CD14-positive monocyte (primary cell): ENCODE results near the gene UGT1A1. TPM values are rescaled to one million over a fixed set of nuclear protein-coding genes. Genes with fewer than 3 reads are reported as not detected.

Experiments
- DNase-seq, 3 donors: peaks; one replicate each; pipeline ENCODE4 v3.0.0-alpha.2; 2011 to 2022
- H2AFZ ChIP-seq: 2 replicates; pipeline ENCODE4 v1.6.0; 2012; ENCODE audit warnings: mild to moderate bottlenecking, low read depth, low read length, inconsistent platforms; ENCODE audit not compliant: insufficient read depth, poor library complexity, severe bottlenecking
- H3K27ac ChIP-seq, 2 donors: 1 replicate in 1 of 2; 2 replicates in 1 of 2; pipeline ENCODE4 v1.5.1; 2012 to 2013; ENCODE audit warnings: low read length in 2 of 2, control low read depth in 1 of 2, inconsistent platforms in 1 of 2, low read depth in 1 of 2, mild to moderate bottlenecking in 1 of 2
- H3K27me3 ChIP-seq, 2 donors: one replicate each; pipeline versions ENCODE4 v1.6.0 to v1.6.1; 2011 to 2013; ENCODE audit warnings: low read length in 2 of 2; ENCODE audit not compliant: control insufficient read depth in 2 of 2, insufficient read depth in 2 of 2
- H3K36me3 ChIP-seq, 2 donors: replicated peaks in 1 of 2; 1 replicate in 1 of 2; 2 replicates in 1 of 2; pipeline versions ENCODE4 v1.5.1 to v1.6.1; 2012 to 2013; ENCODE audit warnings: low read length in 2 of 2, control low read depth in 1 of 2, inconsistent platforms in 1 of 2, mild to moderate bottlenecking in 1 of 2; ENCODE audit not compliant: insufficient read depth in 2 of 2, control insufficient read depth in 1 of 2
- H3K4me1 ChIP-seq, 2 donors: 1 replicate in 1 of 2; 2 replicates in 1 of 2; pipeline versions ENCODE4 v1.5.1 to v1.6.1; 2012 to 2013; ENCODE audit warnings: low read length in 2 of 2, control low read depth in 1 of 2, inconsistent platforms in 1 of 2, mild to moderate bottlenecking in 1 of 2, moderate library complexity in 1 of 2; ENCODE audit not compliant: insufficient read depth in 2 of 2, control insufficient read depth in 1 of 2
- H3K4me2 ChIP-seq: replicated peaks from 2 replicates; pipeline ENCODE3; 2012; ENCODE audit warnings: low read length, moderate library complexity, mild to moderate bottlenecking; ENCODE audit not compliant: poor library complexity, severe bottlenecking; ENCODE audit errors: extremely low read depth
- H3K4me3 ChIP-seq, 3 experiments: fragments of 200-600 bp in 1 of 3; sonication (generic) in 1 of 3; replicated peaks in 1 of 3; 1 replicate in 2 of 3; 2 replicates in 1 of 3; pipeline ENCODE4 v1.5.1; 2011 to 2013; ENCODE audit warnings: low read length in 3 of 3, mild to moderate bottlenecking in 3 of 3, control low read depth in 2 of 3, low read depth in 2 of 3, inconsistent platforms in 1 of 3, moderate library complexity in 1 of 3
- H3K79me2 ChIP-seq: 2 replicates; pipeline ENCODE4 v1.6.0; 2012; ENCODE audit warnings: mild to moderate bottlenecking, control low read depth, inconsistent platforms, low read length, moderate library complexity; ENCODE audit not compliant: insufficient read depth
- H3K9ac ChIP-seq: 2 replicates; pipeline ENCODE4 v1.6.0; 2017; ENCODE audit warnings: low read length, mild to moderate bottlenecking; ENCODE audit not compliant: insufficient read depth, poor library complexity, severe bottlenecking
- H3K9me3 ChIP-seq, 2 donors: replicated peaks in 1 of 2; 1 replicate in 1 of 2; 2 replicates in 1 of 2; pipeline versions ENCODE4 v1.5.1 to v1.6.1; 2012 to 2013; ENCODE audit warnings: low read length in 2 of 2, control low read depth in 1 of 2; ENCODE audit not compliant: control insufficient read depth in 1 of 2, insufficient read depth in 1 of 2
- H4K20me1 ChIP-seq: 2 replicates; pipeline ENCODE4 v1.6.0; 2012; ENCODE audit warnings: mild to moderate bottlenecking, low read length, control low read depth, moderate library complexity; ENCODE audit not compliant: insufficient read depth
- H3K27ac Mint-ChIP-seq, 7 donors: one replicate each; pipeline ENCODE4 v1.8.0; 2020; ENCODE audit warnings: mild to moderate bottlenecking in 7 of 7, mixed read lengths in 7 of 7, moderate library complexity in 6 of 7, inconsistent platforms in 2 of 7
- H3K27me3 Mint-ChIP-seq, 3 donors: one replicate each; pipeline ENCODE4 v1.8.0; 2021 to 2022; ENCODE audit warnings: low read depth in 3 of 3, mild to moderate bottlenecking in 3 of 3, mixed read lengths in 3 of 3, moderate library complexity in 3 of 3, inconsistent platforms in 1 of 3
- H3K36me3 Mint-ChIP-seq, 2 donors: one replicate each; pipeline ENCODE4 v1.8.0; 2020; ENCODE audit warnings: mixed read lengths in 2 of 2, inconsistent platforms in 1 of 2, mild to moderate bottlenecking in 1 of 2
- H3K4me1 Mint-ChIP-seq: one replicate; pipeline ENCODE4 v1.8.0; 2020; ENCODE audit warnings: mild to moderate bottlenecking, mixed read lengths
- H3K4me3 Mint-ChIP-seq, 2 donors: one replicate each; pipeline ENCODE4 v1.8.0; 2020; ENCODE audit warnings: mild to moderate bottlenecking in 2 of 2, mixed read lengths in 2 of 2, moderate library complexity in 1 of 2
- H3K9me3 Mint-ChIP-seq, 7 donors: one replicate each; pipeline ENCODE4 v1.8.0; 2020 to 2022; ENCODE audit warnings: mixed read lengths in 7 of 7, mild to moderate bottlenecking in 6 of 7, moderate library complexity in 6 of 7, inconsistent platforms in 2 of 7
- CTCF ChIP-seq: fragments of 200-600 bp; IDR thresholded peaks from one replicate; pipeline ENCODE4 v1.8.0; 2022; ENCODE audit warnings: antibody characterized with exemption, mild to moderate bottlenecking
- WGBS: methylation state at CpG from one replicate; pipeline ENCODE4 v1.1.5; 2013; ENCODE audit warnings: missing lambda C conversion rate; ENCODE audit not compliant: insufficient coverage; 5-methylcytosine and 5-hydroxymethylcytosine counted together
- intact Hi-C, 2 donors: fragments of 100-400 bp; cut with micrococcal nuclease; formaldehyde crosslinking; loops; one replicate each; pipeline versions ENCODE4 v1.15.0 to v1.15.1; 2023
- polyA plus RNA-seq, 3 donors: library from polyadenylated mRNA; depleted of rRNA in 1 of 3; unstranded in 2 of 3; stranded (reverse) in 1 of 3; fragments of 300-500 nt in 2 of 3; fragments of >200 nt in 1 of 3; fragmentation: Illumina TruSeq in 2 of 3; gene quantifications; 1 replicate in 2 of 3; 2 replicates in 1 of 3; pipeline ENCODE4 v1.2.3, GENCODE V29; 2012 to 2021

UGT1A1 gene
- polyA plus RNA-seq, 3 donors: not detected

- intact Hi-C loops: no loop called here
- no peak overlapping the region for H3K4me3 Mint-ChIP-seq
Observed at GRCh38 chr2:233821709-233822100, 61.6 kb downstream of the UGT1A1 start.

GRCh38 chr2:233822101-233822771 is 62.2 kb downstream of the UGT1A1 start:
- intact Hi-C loops: no loop called here
- H3K27ac ChIP-seq: no peak overlapping the region
- no peak for DNase-seq
- Mint-ChIP-seq H3K4me1 (peaks cover 7% of the 10 kb centered on the region), H3K4me3 (no peak overlapping the region), H3K27me3 (peaks cover 3 to 6% (median 4%) of the 10 kb centered on the region in 3 donors), H3K27ac (no peak overlapping the region), H3K36me3 (no peaks in the 10 kb centered on the region), H3K9me3 (peaks cover 0 to 7% (median 0%) of the 10 kb centered on the region in 7 donors)
- no peak overlapping the region for H3K4me2 ChIP-seq
- no peaks in the 10 kb centered on the region for H3K9me3 ChIP-seq
- no peak overlapping the region for H2AFZ ChIP-seq
- no peaks in the 10 kb centered on the region for H3K36me3 ChIP-seq
- WGBS: 94% methylated on average over 21 of the region's 21 CpGs
- H3K79me2 ChIP-seq: no peaks in the 10 kb centered on the region
- peaks cover 4 to 8% of the 10 kb centered on the region in 2 donors for H3K4me1 ChIP-seq
- H3K9ac ChIP-seq: no peak overlapping the region
- no peaks in the 10 kb centered on the region for H4K20me1 ChIP-seq
- no peak overlapping the region for H3K4me3 ChIP-seq
- no peaks in the 10 kb centered on the region for H3K27me3 ChIP-seq
- no peak for TF ChIP-seq CTCF

More at GRCh38 chr2:233821709-233822100, 61.6 kb downstream of the UGT1A1 start:
- Mint-ChIP-seq H3K36me3 (no peaks in the 10 kb centered on the region), H3K27ac (no peak overlapping the region), H3K27me3 (peaks cover 3 to 6% (median 3%) of the 10 kb centered on the region in 3 donors), H3K4me1 (peaks cover 7% of the 10 kb centered on the region), H3K9me3 (peaks cover 0 to 6% (median 0%) of the 10 kb centered on the region in 7 donors)
- Histone ChIP-seq H3K4me1 (peaks cover 4 to 8% of the 10 kb centered on the region in 2 donors), H3K36me3 (no peaks in the 10 kb centered on the region), H3K27me3 (no peaks in the 10 kb centered on the region), H4K20me1 (no peaks in the 10 kb centered on the region), H3K4me3 (no peak overlapping the region), H3K9me3 (no peaks in the 10 kb centered on the region), H3K4me2 (no peak overlapping the region), H3K79me2 (no peaks in the 10 kb centered on the region), H3K9ac (no peak overlapping the region), H2AFZ (no peak overlapping the region), H3K27ac (no peak overlapping the region)
- no peak for DNase-seq
- TF ChIP-seq CTCF: no peak
- WGBS: 100% methylated on average over 3 of the region's 8 CpGs

Other genes starting within 250 kb of the UGT1A1 start
- 10 to 100 TPM in 1 of 3 donors, 1 to 10 TPM in 2; 4.0 to 13.5 (median 5.1) TPM for gene USP40, start 193.5 kb upstream of the UGT1A1 start, polyA plus RNA-seq
- gene UGT1A8, start 142.6 kb upstream of the UGT1A1 start, polyA plus RNA-seq: not detected
- gene UGT1A10, start 123.8 kb upstream of the UGT1A1 start, polyA plus RNA-seq: not detected
- gene UGT1A9, start 88.4 kb upstream of the UGT1A1 start, polyA plus RNA-seq: not detected
- not detected for gene UGT1A7, start 78.4 kb upstream of the UGT1A1 start, polyA plus RNA-seq
- not detected for gene UGT1A6, start 67.4 kb upstream of the UGT1A1 start, polyA plus RNA-seq
- not detected for gene UGT1A5, start 47.4 kb upstream of the UGT1A1 start, polyA plus RNA-seq
- not detected for gene UGT1A4, start 41.5 kb upstream of the UGT1A1 start, polyA plus RNA-seq
- not detected for gene UGT1A3, start 31.2 kb upstream of the UGT1A1 start, polyA plus RNA-seq
- not detected for gene MROH2A, start 18.1 kb downstream of the UGT1A1 start, polyA plus RNA-seq
- not detected for gene HJURP, start 94.3 kb downstream of the UGT1A1 start, polyA plus RNA-seq
- gene TRPM8, start 157.1 kb downstream of the UGT1A1 start, polyA plus RNA-seq: not detected